Fibroblast of skin of right biceps (primary cell): Measurements from ENCODE around the gene C3orf20.

Experiments used
- DNase-seq: peaks from one replicate; pipeline ENCODE4 v3.0.0-alpha.2; 2013

Gene C3orf20

GRCh38 chr3:14761866-14762265, 86.9 kb downstream of the C3orf20 start:
- DNase-seq = no peak

GRCh38 chr3:14762701-14763100, 87.8 kb downstream of the C3orf20 start:
- no peak for DNase-seq

GRCh38 chr3:14764331-14765059, 89.6 kb downstream of the C3orf20 start:
- peak; percentile 31 for DNase-seq

GRCh38 chr3:14765060-14765400, 90.1 kb downstream of the C3orf20 start:
- DNase-seq = no peak

- DNase-seq = no peak
Observed at GRCh38 chr3:14765576-14766427, 90.9 kb downstream of the C3orf20 start.

GRCh38 chr3:14766428-14767244, 91.7 kb downstream of the C3orf20 start:
- no peak for DNase-seq

- DNase-seq = no peak
Observed at GRCh38 chr3:14767245-14768051, 92.5 kb downstream of the C3orf20 start.

GRCh38 chr3:14768182-14768790, 93.3 kb downstream of the C3orf20 start:
- no peak for DNase-seq

- no peak for DNase-seq
Observed at GRCh38 chr3:14768881-14769280, 93.9 kb downstream of the C3orf20 start.

GRCh38 chr3:14769544-14770325, 94.8 kb downstream of the C3orf20 start:
- DNase-seq = no peak

GRCh38 chr3:14770591-14770990, 95.7 kb downstream of the C3orf20 start:
- no peak for DNase-seq

GRCh38 chr3:14771593-14772497, 96.9 kb downstream of the C3orf20 start:
- DNase-seq = no peak

- no peak for DNase-seq
Observed at GRCh38 chr3:14772533-14773138, 97.7 kb downstream of the C3orf20 start.

GRCh38 chr3:14773281-14773680, 98.3 kb downstream of the C3orf20 start:
- no peak for DNase-seq

GRCh38 chr3:14773691-14774128, 98.8 kb downstream of the C3orf20 start:
- no peak for DNase-seq

GRCh38 chr3:14774431-14774830, 99.5 kb downstream of the C3orf20 start:
- no peak for DNase-seq

GRCh38 chr3:14775011-14775410, 100.1 kb downstream of the C3orf20 start:
- no peak for DNase-seq

- DNase-seq = no peak
Observed at GRCh38 chr3:14775563-14775962, 100.6 kb downstream of the C3orf20 start.

GRCh38 chr3:14779069-14779685, 104.2 kb downstream of the C3orf20 start:
- no peak for DNase-seq
